ENCODE measurements around the gene ITGA1.

- TF ChIP-seq CTCF (IDR thresholded peaks at IDR 0.05) = no peak
- TF ChIP-seq EZH2 (IDR thresholded peaks at IDR 0.05; ENCODE audit: borderline replicate concordance, insufficient read depth, low read depth, low read length, poor library complexity, severe bottlenecking) = no peak
Measured at GRCh38 chr5:52759331-52759730, 28.4 kb upstream of the ITGA1 start.

Measured in B cell (primary cell).